RWPE1 (cell line): Measurements from ENCODE around the gene CCPG1.
"Not testable (repeated sequence)": the region's sequence is repeated elsewhere in the genome, so short reads cannot be mapped to it uniquely, and the experiment has no call there.

Source experiments
- CTCF ChIA-PET: fragments of 350-600 bp; sonication (Branson Sonifier 250); formaldehyde crosslinking; extraction: SDS; loops from one replicate; lab custom pipeline; 2021; lab: Yijun Ruan, JAX
- POLR2A ChIA-PET: fragments of 400-600 bp; formaldehyde crosslinking; extraction: SDS; loops from one replicate; lab custom pipeline; 2020; ENCODE audit warnings: antibody characterized with exemption; ENCODE audit not compliant: low non-redundant PET; lab: Yijun Ruan, JAX
- DNase-seq: peaks from one replicate; pipeline ENCODE4 v3.0.0; 2012; ENCODE audit warnings: low spot score
- H3K27ac ChIP-seq: fragments of 450-650 bp; 2 replicates; pipeline ENCODE4 v1.5.1; 2017
- TF ChIP-seq, protein P1 (sequence below): fragments of 450-650 bp; conservative IDR thresholded peaks from 2 replicates; pipeline ENCODE4 v1.5.1; 2017; ENCODE audit warnings: low read depth, mild to moderate bottlenecking

The CCPG1 gene

DNA sequence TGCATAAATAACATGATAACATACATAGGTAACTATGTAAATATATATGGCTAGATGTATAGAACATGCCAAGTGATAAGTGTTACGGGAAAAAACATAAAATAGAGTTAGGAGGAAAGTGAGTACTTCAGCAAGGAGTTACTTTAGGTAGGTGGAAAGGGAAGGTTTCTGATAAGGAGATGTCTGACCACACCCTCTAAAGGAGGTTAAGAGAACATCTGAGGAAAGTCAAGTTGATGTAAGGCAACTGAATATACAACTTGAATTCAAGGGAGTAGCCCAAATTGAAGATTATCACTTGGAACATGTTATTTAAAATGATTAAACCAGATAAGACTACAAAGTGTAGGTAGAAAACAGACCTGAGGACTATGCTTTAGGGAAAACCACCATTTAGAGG is 13.9 kb upstream of the CCPG1 start:
- H3K27ac ChIP-seq, result no peak overlapping the region
- no peak for DNase-seq
- TF ChIP-seq, protein P1, sequence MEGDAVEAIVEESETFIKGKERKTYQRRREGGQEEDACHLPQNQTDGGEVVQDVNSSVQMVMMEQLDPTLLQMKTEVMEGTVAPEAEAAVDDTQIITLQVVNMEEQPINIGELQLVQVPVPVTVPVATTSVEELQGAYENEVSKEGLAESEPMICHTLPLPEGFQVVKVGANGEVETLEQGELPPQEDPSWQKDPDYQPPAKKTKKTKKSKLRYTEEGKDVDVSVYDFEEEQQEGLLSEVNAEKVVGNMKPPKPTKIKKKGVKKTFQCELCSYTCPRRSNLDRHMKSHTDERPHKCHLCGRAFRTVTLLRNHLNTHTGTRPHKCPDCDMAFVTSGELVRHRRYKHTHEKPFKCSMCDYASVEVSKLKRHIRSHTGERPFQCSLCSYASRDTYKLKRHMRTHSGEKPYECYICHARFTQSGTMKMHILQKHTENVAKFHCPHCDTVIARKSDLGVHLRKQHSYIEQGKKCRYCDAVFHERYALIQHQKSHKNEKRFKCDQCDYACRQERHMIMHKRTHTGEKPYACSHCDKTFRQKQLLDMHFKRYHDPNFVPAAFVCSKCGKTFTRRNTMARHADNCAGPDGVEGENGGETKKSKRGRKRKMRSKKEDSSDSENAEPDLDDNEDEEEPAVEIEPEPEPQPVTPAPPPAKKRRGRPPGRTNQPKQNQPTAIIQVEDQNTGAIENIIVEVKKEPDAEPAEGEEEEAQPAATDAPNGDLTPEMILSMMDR, result no peak
- ChIA-PET CTCF (interaction anchor here (0.5 kb wide), 1 partner anchor 44 kb away, joined by 3 read pairs; no protein-coding TSS in a partner anchor), POLR2A (no interaction called here)

DNA sequence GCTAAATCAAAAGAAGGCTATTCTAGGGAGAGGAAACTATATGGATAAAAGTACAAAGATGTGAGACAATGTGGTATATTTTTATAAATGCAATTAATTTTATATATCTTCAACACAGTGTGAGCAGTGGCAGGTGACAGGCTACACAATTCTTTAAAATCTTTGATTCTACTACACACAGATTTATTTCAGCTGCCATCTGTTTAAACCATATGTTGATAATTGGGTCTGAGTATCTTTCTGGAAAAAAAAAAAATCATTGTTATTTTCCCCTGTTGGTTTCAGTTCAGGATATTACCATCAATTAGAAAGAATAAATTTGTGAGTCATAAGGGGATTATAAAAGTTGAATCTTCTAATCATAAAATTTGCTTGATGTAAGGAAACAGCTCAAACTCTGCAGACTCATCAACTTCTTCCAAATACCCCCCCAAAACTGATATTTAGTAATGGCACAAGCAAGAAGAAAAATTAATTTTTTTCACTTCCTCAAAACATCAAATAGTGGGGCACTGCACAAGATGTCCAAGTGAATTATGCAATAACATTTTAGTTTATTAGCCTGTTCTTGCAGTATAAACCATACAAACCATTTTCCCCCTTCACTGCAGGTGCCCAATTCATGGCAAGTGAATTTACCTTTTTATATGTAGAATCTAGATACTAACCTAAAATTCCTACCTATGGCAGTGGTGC is 12.2 kb upstream of the CCPG1 start:
- ChIA-PET CTCF (interaction anchor here (0.7 kb wide), 1 partner anchor 17 kb away, joined by 4 read pairs; no protein-coding TSS in a partner anchor), POLR2A (no interaction called here)
- H3K27ac ChIP-seq, result no peak overlapping the region
- DNase-seq, result no peak
- TF ChIP-seq, protein P1, result no peak

DNA sequence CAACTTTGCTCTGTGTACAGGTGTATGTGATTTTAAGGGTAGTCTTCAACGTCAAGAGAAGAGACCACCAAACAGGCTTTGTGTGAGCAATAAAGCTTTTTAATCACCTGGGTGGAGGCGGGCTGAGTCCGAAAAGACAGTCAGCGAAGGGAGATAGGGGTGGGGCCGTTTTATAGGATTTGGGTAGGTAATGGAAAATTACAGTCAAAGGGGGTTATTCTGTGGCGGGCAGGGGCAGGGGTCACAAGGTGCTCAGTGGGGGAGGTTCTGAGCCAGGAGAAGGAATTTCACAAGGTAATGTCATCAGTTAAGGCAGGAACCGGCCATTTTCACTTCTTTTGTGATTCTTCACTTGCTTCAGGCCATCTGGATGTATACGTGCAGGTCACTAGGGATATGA is 9.5 kb upstream of the CCPG1 start:
- POLR2A ChIA-PET, H3K27ac ChIP-seq, DNase-seq: not testable (repeated sequence)
- CTCF ChIA-PET, result interaction anchor here (0.6 kb wide), 1 partner anchor 1637 kb away, joined by 4 read pairs; no protein-coding TSS in a partner anchor

DNA sequence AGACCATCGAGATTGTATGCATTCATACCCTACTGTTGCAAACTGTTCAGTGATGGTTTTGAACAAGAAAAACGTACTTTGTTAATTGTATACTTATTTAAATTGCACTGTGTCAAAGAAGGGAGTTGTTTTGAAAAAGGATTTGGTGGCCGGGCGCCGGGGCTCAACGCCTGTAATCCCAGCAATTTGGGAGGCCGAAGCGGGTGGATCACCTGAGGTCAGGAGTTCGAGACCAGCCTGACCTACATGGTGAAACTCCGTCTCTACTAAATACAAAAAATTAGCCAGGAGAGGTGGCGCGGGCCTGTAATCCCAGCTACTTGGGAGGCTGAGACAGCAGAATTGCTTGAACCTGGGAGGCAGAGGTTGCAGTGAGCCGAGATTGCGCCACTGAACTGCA is 817 bp upstream of the CCPG1 start:
- POLR2A ChIA-PET, DNase-seq: not testable (repeated sequence)
- H3K27ac ChIP-seq, result peak overlapping the region; percentile 84
- CTCF ChIA-PET, result interaction anchor here (0.5 to 1.9 kb wide), 8 partner anchors 10 to 235 kb away, joined by 3 to 8 read pairs (median 4); no protein-coding TSS in a partner anchor

DNA sequence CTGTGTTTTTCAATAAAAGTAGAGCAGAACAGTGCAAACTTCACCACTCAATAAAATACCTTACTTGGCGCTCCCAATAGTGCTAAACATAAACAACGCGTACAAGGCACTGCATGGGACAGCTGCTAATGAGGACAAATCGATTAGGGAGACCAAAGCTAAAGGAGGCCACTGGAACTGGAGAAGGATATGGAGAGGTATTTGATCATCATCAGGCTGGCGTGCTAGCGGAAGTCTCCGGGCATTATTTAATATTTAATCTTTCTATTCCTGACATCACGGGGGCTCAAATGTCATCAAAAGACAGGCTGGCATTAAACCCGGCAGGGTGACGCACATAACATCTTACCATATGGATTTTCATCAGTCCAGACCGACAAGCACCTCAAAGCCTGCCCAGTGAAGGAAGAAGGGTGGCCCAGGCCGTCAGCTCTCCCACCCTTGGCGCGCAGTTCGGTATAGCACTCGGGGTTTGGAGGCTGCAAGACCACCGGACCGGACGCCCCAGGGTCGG is 604 bp downstream of the CCPG1 start:
- peak overlapping the region; percentile 84 for H3K27ac ChIP-seq
- peak; percentile 28 for DNase-seq
- ChIA-PET CTCF (interaction anchor here (0.7 to 1.9 kb wide), 10 partner anchors 9 to 236 kb away, joined by 3 to 8 read pairs (median 3); no protein-coding TSS in a partner anchor), POLR2A (interaction anchor here (0.5 to 1.2 kb wide), 4 partner anchors 15 to 88 kb away, joined by 3 to 13 read pairs (median 4); partner anchors contain the start of genes PIGB and PIGBOS1)
- TF ChIP-seq, protein P1, result no peak

DNA sequence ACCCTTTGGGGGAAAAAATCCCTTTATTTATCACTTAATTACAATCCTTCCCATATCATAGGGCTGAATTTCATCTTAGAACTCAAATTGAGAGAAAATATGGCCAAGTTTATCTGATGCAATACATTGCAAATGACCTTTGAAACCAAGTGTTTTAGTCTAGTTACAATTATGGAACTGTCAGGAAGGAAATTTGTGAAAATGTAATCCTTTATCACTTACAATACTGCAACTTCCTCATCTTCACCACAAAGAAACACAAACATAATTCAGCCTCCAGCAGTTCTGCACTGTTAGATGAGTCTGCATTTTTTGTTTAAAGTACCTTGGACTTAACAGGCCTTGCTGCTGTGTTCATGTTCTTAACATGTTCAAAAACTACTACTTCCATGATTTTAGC is 4.6 kb downstream of the CCPG1 start:
- no peak for DNase-seq
- ChIA-PET CTCF (interaction anchor here (1.0 kb wide), 1 partner anchor 36 kb away, joined by 3 read pairs; no protein-coding TSS in a partner anchor), POLR2A (no interaction called here)
- TF ChIP-seq, protein P1, result no peak
- H3K27ac ChIP-seq, result no peak overlapping the region

DNA sequence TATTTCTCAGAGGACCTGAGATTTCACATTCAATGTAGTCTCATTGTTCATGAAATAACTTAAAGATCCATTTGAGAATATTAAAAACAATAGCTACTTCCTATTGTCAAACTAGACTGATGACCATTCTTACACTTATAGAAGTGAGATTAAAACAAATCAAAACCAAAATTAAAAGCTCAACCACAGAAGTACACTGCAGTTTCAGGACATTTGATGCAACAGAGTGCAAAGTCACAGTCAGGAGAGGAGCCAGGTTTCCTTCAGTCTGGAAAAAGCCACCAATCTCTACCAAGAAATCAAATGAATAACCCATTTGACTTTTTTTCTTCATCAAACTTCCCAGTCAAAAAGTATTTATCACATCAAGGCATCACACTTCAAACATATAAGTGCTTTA is 5.5 kb downstream of the CCPG1 start:
- DNase-seq, result no peak
- CTCF ChIA-PET, result interaction anchor here (0.6 kb wide), 1 partner anchor 69 kb away, joined by 3 read pairs; no protein-coding TSS in a partner anchor
- no peak overlapping the region for H3K27ac ChIP-seq
- TF ChIP-seq, protein P1, result no peak
- POLR2A ChIA-PET, result no interaction called here
